ENCODE measurements around the gene IGFBP1.
"Not testable (repeated sequence)": the region's sequence is repeated elsewhere in the genome, so short reads cannot be mapped to it uniquely, and the experiment has no call there.

Gene IGFBP1

GRCh38 chr7:45938626-45939302 lies 50.5 kb downstream of the IGFBP1 start:
- DNase-seq (ENCODE audit: low read depth in 2 of 2) = no peak

DNA sequence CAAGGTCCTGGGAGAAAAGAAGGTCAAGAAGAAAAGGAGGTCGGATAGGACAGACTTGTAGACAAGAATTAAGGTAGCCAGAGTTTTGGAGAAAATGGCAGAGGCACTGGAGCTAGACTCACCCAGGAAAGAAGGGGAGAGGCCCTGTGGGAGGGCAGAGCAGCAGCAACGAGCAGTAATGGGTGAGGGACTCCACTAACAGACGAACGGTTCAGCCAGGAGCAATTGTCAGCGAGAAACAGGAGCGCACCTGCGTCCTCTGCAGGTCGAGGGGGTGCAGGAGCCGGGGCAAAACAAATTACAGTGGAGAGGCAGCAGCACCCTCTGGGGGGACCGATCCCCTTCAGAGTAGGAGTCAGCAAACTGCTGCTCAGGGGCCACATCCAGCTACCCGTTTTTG lies 51.3 kb downstream of the IGFBP1 start:
- no peak for DNase-seq (ENCODE audit: low read depth in 2 of 2)

DNA sequence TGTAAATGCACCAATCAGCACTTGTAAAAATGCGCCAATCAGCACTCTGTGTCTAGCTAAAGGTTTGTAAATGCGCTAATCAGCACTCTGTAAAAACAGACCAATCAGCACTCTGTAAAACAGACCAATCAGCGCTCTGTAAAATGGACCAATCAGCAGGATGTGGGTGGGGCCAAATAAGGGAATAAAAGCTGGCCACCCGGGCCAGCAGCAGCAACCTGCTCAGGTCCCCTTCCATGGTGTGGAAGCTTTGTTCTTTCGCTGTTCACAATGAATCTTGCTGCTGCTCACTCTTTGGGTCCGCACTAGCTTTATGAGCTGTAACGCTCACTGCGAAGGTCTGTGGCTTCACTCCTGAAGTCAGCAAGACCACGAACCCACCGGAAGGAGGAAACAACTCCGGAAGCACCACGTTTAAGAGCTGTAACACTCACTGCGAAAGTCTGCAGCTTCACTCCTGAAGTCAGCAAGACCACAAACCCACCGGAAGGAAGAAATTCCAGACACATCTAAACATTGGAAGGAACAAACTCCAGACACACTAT lies 52.0 kb downstream of the IGFBP1 start:
- not testable (repeated sequence) for DNase-seq (ENCODE audit: low read depth in 2 of 2)

GRCh38 chr7:45940939-45941338 lies 52.7 kb downstream of the IGFBP1 start:
- DNase-seq (ENCODE audit: low read depth in 2 of 2) = no peak
